G401.6 (cell line): Measurements from ENCODE around the gene SRD5A2.
"Not testable (repeated sequence)": the region's sequence is repeated elsewhere in the genome, so short reads cannot be mapped to it uniquely, and the experiment has no call there.

Experiments used
- FAIRE-seq: peaks from 2 replicates; lab custom pipeline; 2012; peaks lifted over from hg19 to GRCh38; lab: Jason Lieb, UNC

The SRD5A2 gene

DNA sequence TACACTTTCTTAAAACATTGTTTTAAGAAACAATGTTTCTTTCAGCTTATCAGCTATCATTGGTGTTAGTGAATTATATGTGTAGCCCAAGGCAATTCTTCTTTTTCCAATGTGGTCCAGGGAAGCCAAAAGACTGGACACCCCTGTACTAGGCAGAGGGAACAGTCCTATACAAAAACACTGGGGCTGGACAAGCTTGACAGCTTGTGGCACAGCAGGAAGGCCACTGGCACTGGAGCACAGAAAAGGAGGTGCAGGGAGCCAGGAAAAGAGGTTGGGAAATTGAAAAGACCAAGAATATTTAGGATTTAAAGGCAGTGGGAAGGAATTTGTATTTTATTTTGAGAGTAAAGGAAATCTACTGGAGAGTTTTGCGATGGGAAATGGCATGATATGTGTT, 47.7 kb downstream of the SRD5A2 start:
- no peak for FAIRE-seq

DNA sequence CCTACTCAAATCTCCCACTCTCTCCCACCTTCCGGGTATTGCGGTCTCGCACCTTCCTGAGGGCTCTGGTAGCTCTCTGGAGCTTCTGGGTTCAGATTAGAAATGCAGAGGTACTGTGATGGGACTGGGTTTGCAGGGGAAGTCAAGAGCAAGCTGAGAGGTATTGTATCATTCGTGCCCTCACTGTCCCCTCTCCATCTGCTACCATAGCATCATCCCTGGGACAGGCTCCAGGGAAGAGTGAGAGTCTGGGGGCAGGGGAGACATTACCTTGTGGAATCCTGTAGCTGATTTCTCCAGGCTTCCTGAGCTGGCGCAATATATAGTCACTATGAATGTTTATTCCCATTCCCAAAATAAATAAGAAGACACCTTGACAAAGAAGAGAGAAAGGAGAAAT, 49.6 kb downstream of the SRD5A2 start:
- FAIRE-seq = no peak

DNA sequence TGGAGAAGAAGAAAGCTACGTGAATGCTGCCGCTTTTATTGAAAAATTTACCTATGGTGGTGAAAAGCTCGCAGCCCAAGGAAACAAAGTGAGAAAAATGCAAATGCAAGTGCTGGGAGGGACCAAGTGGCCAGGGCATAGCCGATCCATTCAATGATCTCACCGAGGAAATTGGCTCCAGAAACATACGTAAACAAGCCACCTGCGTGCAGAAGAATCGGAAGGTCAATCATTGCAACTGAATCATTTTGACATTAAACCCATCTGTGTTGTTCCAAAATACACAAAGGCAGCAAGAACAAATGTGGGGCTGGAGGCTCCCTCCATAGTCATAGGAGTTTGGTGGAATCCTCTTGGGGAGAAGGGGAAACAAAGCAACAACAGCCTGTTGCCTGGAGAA, 51.5 kb downstream of the SRD5A2 start:
- no peak for FAIRE-seq

DNA sequence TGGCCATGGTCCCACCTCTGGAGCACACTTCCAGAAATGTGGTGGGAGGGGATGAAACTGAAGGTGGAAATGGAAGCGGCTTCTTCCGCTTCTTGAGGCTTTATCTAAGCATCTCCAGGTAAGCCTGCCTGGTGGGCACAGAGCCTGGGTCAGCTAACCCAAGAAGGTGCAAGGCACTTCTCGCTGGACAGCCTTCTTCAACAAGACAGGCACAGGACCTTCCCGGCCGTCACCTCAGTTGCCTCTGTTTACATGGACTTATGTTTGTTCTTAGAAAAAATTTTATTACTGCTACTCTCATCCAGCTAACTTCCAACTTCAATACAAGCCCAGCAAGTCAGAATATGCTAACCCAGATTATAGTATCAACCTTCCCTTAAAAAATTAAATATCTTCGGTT, 51.9 kb downstream of the SRD5A2 start:
- FAIRE-seq = no peak

DNA sequence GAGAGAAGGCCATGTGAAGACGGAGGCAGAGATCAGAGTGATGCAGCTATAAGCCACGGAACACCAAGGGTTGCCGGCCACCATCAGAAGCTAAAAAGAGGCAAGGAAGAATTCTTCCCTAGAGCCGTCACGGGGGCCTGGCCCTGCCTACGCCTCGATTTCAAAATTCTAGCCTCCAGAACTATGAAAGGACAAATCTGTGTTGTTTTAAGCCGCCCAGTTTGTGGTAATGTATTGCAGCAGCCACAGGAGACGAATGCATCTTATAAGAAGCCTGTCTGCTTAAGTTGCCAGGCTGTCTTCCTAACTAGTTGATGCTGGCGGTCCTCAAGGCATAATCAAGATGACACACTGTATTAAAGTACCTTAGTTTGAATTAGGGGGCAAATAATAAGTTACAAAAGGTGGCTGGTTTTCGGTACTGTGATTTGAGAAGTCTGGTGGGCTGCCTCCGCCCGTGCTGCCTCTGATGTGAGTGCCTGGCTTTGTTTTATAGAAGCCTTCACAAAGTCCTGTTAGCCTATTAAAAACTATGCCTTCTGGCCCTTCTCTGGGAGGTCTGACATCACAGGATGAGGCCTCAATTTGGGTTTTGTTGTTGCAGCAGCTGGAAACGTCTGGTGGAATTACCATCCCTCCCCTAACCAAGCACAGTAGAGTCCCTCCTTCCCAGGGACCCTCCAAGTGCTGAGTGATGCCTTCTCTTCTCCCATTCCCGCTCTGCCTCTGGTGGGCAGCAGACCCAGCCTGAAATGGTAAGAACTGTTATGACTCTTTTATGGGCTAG, 53.6 kb downstream of the SRD5A2 start:
- FAIRE-seq = no peak

DNA sequence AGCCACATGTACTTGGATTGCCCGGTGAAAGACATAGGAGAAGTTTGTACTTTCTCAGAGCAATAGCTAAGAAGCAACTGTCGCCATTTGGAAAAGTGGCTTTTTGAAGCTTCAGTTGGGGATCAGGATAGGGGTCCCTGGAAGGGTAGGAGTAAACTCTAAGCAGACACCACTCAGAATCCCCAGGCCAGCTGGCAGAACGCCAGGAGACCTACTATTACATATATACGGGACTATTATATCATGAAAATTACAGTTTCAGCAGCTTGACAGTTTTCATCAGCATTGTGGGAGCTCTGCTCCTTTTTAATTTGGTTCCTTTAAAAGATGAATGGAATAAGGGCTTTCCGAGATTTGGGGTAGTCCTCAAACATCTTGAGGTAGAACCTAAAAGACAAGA, 54.9 kb downstream of the SRD5A2 start:
- no peak for FAIRE-seq

DNA sequence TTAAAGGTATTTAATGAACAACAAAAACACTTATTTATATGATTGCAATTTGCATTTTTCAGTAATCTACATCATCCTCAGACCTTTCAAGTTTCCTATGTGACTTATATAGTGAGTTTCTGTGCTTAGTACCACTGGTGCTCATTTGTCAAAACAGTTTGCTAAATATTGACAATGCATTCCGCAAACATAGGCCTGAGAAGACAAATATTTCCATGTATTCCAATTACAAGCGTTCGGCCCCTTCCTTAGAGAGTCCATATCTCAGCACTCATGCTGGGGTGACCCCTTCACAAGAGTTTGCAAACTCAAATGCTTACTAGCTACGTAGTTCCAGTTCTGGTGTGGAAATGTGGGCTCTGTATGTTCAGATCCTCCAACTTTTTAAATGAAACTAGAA, 56.1 kb downstream of the SRD5A2 start:
- FAIRE-seq = no peak

DNA sequence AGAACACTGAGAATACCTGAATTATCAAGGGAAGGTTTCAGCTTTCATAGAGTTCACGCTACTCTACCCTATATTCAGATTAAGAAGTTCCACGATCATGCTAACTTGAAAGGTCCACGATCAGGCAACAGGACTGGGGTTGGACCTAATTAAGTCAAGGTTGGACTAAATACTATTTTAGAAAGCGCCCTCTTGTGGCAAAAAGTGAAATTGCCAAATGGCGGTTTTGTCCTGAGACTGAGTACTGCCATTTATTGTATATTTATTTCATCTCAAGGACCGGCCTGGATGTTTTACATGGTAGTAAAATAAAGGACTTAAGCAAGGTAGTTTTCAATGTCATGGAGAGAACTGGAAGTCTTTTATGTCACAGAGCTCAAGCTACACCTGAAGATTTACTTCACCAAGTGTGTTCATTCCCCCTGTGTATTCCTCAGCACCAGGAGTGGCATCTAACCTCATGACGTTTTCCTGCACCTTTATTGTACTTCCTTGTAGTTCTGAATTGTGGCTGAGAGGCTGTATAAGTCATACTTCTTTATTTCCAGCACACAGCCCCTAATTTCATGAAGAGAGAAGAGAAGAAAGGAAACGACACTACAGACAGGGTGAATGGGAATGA, 56.8 kb downstream of the SRD5A2 start:
- FAIRE-seq = peak; percentile 36

DNA sequence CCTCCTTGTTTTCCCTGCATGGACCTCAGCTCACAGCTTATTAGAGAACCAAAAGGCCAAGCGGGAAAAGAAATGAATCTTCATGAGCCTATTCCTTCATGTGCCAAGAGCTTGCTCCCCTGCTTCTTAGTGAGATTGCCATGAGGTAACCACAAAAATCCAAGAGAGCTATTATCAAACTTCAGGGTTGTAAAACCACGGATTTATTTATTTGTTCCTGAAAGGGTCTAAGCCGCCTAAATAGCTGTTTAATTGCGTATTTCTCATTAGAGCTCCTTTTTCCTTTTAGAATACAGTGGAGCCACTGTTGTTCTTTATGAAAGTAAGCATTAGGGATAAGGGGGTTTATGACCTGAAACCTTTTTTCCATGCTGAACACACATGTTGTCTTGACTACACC, 58.0 kb downstream of the SRD5A2 start:
- no peak for FAIRE-seq

DNA sequence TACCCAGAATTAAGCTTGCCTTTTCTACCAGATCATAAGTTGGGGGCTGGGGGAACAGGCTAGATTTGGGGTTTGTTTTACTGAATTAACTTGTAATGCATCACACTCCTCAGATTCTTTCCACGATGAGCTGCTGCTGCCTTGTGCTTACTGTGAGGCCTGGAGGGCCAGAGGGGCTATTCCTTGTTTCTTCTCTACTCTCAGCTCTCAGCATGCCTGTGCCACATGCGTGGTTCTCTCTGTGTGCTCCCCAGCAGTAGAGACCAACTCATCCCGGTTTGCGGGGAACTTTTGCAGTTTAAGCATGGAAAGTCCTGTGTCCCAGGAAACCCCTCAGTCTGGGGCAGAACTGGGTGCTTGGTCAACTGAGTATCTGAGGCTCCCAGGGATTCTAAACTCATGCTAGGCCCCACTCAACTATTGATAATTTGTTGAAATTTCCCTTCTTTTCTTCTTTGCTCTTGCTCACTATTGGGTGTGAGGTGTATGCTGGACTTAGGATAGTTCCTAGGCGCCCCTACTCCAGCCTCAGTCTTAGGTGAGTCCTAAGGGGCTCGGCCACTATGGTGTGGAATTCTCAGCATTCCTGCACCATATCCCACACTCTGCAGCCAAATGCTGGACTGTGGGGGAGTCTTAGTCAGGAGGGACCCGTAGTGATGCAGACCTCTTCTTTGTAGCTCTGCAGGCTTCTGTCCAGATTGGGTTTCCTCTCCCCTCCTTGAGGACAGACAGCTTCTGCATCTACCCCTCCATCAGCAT, 63.1 kb downstream of the SRD5A2 start:
- FAIRE-seq = no peak

DNA sequence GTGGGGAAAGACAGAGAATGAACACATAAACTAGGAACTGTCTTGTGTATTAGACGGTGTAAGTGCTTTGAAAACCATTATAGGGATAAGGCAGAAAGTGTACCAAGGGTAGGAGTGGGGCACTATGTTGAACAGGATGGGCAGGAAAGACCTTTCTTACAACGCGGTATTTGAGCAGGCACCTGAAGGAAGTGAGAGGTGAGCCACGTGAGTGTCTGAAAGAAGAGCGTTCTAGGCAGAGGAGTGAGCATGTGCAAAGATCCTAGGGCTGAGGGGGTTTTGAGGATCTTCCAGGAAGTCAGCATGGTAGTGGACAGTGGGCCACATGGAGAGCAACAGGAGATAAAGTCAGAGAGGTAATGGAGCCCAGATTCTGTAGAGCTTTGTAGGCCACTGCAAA, 65.2 kb downstream of the SRD5A2 start:
- FAIRE-seq = no peak

DNA sequence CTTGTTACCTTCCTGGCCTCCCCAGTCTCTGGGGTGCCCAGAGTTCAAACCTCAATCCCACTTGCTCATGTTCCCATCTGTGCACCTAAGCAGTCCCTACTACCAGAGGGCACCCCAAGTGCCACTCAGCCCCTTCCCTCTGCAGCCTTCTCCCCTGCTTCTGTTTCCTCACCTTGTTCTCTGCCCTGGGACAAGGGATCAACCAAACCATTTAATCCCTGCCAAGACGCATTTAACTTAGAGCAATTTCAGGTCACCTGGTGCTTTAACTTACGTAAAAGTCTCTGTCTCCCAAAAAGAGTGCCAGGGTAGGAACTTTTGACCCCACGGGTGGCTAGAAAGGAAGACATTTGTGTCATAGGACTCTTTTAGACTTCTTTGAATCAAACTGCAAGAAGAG, 67.2 kb downstream of the SRD5A2 start:
- FAIRE-seq = no peak

DNA sequence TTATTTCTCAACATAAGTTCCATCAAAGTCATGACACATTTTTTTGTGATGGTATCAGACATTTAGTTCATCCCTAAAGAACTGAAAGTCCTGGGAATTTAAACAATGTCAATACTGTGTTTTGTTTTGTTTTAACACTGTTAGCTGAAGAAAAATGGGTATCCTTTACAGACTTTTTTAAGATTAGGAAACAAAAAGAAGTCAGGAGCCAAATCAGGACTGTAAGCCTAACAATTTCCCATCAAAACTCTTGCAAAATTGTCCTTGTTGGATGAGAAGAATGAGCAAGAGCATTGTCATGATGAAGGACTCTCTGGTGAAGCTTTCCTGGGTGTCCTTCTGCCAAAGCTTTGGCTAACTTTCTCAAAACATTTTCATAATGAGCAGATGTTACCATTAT, 69.4 kb downstream of the SRD5A2 start:
- no peak for FAIRE-seq

DNA sequence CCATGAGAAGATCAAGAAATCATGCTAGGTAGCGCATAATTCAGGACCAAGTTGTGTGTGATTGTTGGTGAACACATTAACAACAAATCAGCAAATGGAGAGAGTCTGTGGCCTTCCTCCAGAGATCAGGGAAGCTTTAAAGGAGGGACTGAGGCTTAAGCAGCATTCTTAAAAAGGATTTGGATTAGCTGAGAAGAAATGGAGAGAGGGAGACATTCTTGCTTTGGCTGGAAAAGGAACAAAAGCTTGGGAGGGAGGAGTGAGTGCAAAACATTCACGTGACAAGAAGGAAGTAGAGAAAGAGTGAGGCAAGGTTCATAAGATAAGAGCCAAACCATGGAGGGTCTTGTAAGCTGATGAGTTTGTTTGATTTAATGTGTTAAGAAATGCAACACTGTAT, 75.6 kb downstream of the SRD5A2 start:
- no peak for FAIRE-seq

DNA sequence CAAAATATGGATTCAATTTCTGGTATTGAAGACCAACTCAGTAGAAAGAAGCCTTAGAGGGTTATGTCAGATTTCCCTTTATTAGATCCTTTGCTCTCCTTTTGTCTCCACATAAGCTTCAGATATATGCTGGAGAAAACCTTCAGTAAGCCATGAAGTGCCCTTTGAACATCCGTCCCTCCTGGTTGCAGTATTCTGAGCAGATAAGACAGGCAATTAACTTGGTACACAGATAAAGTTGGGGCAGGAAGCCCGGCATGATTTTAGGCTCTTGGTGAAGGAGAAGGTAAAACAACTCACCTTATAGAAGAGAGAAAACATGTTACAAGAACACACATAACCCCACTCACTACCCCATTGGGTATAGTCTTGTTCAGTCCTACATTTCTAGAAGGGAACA, 76.4 kb downstream of the SRD5A2 start:
- no peak for FAIRE-seq

DNA sequence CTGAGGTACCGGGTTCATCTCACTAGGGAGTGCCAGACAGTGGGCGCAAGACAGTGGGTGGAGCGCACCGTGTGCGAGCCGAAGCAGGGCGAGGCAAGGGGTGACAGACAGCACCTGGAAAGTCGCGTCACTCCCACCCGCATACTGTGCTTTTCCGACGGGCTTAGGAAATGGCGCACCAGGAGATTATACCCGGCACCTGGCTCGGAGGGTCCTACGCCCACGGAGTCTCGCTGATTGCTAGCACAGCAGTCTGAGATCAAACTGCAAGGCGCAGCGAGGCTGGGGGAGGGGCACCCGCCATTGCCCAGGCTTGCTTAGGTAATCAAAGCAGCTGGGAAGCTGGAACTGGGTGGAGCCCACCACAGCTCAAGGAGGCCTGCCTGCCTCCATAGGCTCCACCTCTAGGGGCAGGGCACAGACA, 84.3 kb downstream of the SRD5A2 start:
- FAIRE-seq = not testable (repeated sequence)

DNA sequence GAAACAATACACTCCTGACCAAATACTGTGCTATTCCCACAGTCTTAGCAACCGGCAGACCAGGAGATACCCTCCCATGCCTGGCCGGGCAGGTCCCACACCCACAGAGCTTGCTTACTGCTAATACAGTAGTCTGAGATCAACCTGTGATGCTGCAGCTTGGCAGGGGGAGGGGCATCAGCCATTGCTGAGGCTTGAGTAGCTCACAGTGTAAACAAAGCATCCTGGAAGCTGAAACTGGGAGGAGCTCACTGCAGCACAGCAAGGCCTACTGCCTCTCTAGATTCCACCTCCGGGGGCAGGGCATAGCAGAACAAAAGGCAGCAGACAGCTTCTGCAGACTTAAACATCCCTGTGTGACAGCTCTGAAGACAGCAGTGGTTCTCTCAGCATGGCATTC, 91.4 kb downstream of the SRD5A2 start:
- not testable (repeated sequence) for FAIRE-seq

DNA sequence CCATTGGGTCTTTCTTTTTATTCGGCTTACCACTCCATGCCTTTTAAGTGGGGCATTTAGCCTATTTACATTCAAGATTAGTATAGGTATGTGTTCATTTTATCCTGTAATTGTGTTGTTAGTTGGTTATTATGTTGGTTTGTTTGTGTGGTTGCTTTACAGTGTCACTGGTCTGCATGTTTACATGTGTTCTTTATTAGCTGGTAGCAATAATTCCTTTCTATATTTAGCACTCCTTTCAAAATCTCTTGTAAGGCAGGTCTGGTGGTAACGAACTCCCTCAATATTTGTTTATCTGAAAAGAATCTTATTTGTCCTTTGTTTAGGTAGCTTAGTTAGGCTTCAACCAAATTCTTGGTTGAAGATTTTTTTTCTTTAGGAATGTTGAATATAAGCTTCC, 97.5 kb downstream of the SRD5A2 start:
- no peak for FAIRE-seq

DNA sequence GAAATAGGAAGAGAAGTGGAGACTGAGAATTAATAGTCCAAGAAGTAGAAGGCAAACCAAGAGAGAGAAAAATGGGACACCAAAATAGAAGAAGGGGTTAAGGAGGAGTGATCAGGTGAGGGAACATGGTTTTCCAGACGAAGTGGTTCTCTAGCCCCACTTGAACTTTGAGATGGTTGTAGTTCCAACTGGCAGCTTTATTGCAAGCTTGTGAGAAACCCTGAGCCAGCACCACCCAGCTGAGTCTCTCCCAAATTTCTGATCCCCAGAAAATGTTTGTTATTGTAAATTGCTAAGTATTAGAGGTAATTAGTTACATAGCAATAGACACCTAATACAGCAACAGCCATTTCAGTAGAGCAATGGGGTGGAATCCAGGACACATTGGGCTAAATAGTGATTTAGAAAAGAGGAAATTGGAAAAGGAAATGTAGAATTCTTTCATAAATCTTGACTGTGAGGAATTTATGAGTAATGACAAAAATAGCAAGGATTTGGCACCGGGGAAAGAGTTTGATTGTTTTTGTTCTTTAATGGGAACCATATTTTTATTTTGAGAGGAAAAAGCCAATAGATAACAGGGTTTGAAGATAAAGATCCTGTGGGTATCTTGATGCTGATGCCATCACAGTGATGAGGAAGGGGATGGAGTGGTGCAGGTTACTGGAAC, 104.1 kb downstream of the SRD5A2 start:
- no peak for FAIRE-seq

DNA sequence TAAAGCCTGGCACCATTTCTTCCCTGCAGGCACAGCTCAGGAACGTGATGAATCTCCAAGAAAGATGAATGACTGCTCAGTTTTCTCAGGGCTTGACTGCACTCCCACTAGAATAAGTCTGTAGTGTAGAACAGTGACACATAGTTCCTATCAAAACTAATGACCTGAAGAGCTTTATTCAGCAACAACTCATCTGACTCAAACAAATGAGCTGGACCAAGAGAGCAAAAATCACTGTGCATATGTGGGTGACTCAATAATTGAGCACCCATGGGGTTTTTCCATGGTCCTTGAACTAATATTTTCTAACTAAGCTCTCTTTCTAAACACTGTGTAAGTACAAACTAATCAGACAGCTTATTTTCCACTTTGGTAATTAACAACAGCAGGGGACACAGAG, 105.0 kb downstream of the SRD5A2 start:
- FAIRE-seq = no peak

DNA sequence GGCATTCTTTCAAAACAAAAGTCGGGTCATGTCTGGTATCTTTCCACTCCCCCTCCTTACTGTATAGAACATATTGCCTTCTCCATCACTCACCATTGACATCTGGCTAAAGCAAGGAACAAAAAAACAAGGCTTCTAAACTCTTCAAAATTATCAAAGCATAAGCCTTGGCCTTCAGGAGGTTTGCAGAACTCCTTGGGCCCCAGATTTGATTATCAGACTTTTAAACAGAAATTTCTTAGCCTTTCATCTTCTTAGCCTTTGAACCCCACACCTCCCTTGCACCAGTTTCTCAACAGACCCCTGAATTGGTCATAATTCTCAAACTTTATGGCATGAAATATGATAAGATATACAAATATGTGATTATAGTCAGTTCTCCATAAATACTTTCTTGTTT, 106.4 kb downstream of the SRD5A2 start:
- no peak for FAIRE-seq
